ENCODE results near the gene ZNF280B. TPM values are rescaled to one million over a fixed set of nuclear protein-coding genes. Genes with fewer than 3 reads are reported as not detected.

ZNF280B gene
- total and polyA plus RNA-seq, 10 of the 15 experiments (the other 5 are each of a cell fraction or from before 2014, with no cell fraction given), result 0.28 to 2.2 (median 1.1) TPM

DNA sequence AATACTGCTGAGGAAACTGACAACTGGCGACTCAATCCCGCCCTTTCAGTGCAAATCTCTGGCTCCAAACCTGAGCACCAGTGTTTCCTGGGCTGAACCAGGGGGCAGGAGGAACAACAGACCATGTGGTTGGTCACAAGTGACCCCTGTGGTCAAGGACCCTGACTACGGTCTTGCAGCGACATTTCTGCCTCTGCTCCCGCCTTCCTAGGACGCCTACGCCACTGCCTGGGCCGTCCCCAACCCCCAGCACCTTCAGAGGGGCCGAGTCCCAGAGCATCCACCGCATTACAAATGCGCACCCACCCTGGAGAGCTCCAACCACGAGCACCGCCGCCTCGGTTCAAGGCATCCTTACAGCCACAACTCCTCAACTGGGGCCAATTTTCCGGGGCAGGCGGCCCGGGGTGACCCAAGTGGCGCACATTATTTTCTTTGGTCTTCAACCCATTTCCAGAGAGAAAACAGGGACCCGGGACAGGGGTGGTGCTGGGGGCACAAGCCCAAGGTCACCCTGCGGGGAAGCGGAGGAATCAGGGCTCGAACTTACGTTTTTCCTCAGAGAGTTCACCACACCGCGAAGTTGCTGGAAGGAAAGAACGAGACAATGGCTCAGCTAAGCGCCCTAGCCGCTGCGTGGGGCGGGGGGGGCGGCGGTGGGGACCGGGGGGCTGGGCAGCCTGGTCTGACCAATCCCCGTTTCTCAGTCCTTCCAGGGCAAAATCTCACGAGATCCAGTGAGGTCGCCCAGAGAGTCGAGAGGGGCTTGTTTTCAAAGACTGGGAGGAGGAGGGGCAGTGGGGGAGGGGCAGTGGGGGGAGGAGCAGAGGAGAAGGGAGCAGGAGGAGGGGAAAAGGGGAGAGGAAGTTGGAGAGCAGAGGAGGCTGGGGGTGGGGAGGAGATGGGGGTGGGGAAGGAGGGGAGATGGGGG lies 48.7 kb upstream of the ZNF280B start:
- no peak overlapping the region for H3K9ac ChIP-seq (ENCODE audit: control insufficient read depth, insufficient read depth, low read length)
- no peak overlapping the region for H3K4me2 ChIP-seq (ENCODE audit: control insufficient read depth, insufficient read depth)
- no peaks in the 10 kb centered on the region for H3K36me3 ChIP-seq (ENCODE audit: control insufficient read depth in 2 of 2, insufficient read depth in 2 of 2, low read length in 1 of 2)
- H3K27me3 ChIP-seq (replicated peaks in 1 of 2; ENCODE audit: control insufficient read depth in 2 of 2, insufficient read depth in 2 of 2, low read length in 1 of 2), result no peaks in the 10 kb centered on the region
- BruUV-seq (replicated peaks), result no TSS peak
- no peaks in the 10 kb centered on the region for H3K9me3 ChIP-seq (replicated peaks; ENCODE audit: control insufficient read depth, insufficient read depth, low read length)
- CTCF ChIA-PET, result no interaction called here
- no peak overlapping the region for H3K4me3 ChIP-seq
- H4K20me1 ChIP-seq (ENCODE audit: control insufficient read depth, insufficient read depth), result no peaks in the 10 kb centered on the region
- H2AFZ ChIP-seq (ENCODE audit: control insufficient read depth, low read depth, low read length), result no peak overlapping the region
- no peak for TF ChIP-seq ETV6 (conservative IDR thresholded peaks at IDR 0.05 in 1 of 2, IDR thresholded peaks at IDR 0.05 in 1 of 2; ENCODE audit: borderline replicate concordance in 1 of 2, low read depth in 1 of 2)
- TF ChIP-seq NR2C1 (IDR thresholded peaks at IDR 0.05), result no peak
- TF ChIP-seq ZBED1 (IDR thresholded peaks at IDR 0.05; ENCODE audit: borderline replicate concordance), result no peak
- no peak for TF ChIP-seq SUPT20H (IDR thresholded peaks at IDR 0.05; ENCODE audit: borderline replicate concordance, control insufficient read depth, low read depth, low read length)
- TF ChIP-seq MEF2A (IDR thresholded peaks at IDR 0.05; ENCODE audit: insufficient read depth, low read depth, low read length), result no peak
- no peak for TF ChIP-seq GATAD2B (conservative IDR thresholded peaks at IDR 0.05; ENCODE audit: low read depth)
- TF ChIP-seq ZBTB11 (CRISPR knock-in tag; IDR thresholded peaks at IDR 0.05), result no peak
- TF ChIP-seq TCF12 (IDR thresholded peaks at IDR 0.05; ENCODE audit: low read depth, low read length), result no peak
- TF ChIP-seq RCOR1 (conservative IDR thresholded peaks at IDR 0.05; ENCODE audit: low read depth, low read length), result no peak
- TF ChIP-seq, protein P1, sequence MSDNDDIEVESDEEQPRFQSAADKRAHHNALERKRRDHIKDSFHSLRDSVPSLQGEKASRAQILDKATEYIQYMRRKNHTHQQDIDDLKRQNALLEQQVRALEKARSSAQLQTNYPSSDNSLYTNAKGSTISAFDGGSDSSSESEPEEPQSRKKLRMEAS (IDR thresholded peaks at IDR 0.05; ENCODE audit: low read depth, low read length), result no peak
- TF ChIP-seq BHLHE40 (IDR thresholded peaks at IDR 0.05; ENCODE audit: borderline replicate concordance in 1 of 2, low read depth in 2 of 2, low read length in 1 of 2), result no peak
- no peak for TF ChIP-seq ATF3 (IDR thresholded peaks at IDR 0.05; ENCODE audit: borderline replicate concordance, extremely low read depth, low read depth, low read length)
- TF ChIP-seq HCFC1 (IDR thresholded peaks at IDR 0.05; ENCODE audit: low read length), result no peak
- no peak for TF ChIP-seq TCF3 (IDR thresholded peaks at IDR 0.05; ENCODE audit: borderline replicate concordance, insufficient read depth, low read depth, low read length)
- DNase-seq (ENCODE audit: low read depth, low spot score) (no peak), ATAC-seq (no peak), FAIRE-seq (no peak)
- intact Hi-C loops (cut with micrococcal nuclease; ENCODE audit: unreplicated experiment) (loop anchor here (10.0 kb wide), 1 partner anchor 132 kb away; no protein-coding TSS in a partner anchor), in situ Hi-C loops (cut with MboI) (no loop called here)
- RAD21 ChIA-PET (ENCODE audit: unreplicated experiment), result no interaction called here
- H3K27ac ChIP-seq (ENCODE audit: control insufficient read depth, insufficient read depth), result no peak overlapping the region
- WGBS (ENCODE audit: insufficient coverage, insufficient replicate concordance, low lambda C conversion rate, missing lambda C conversion rate), result 92% methylated on average over 28 of the region's 38 CpGs
- SMC1A ChIA-PET (ENCODE audit: uncharacterized antibody, unreplicated experiment), result no interaction called here
- H3K4me1 ChIP-seq (ENCODE audit: control insufficient read depth, insufficient read depth, low read length), result 0 out of 2 replicates have a peak, but pooled peaks cover 4% of the 10 kb centered on the region
- H3K79me2 ChIP-seq (ENCODE audit: control insufficient read depth, insufficient read depth, low read length), result no peaks in the 10 kb centered on the region
- POLR2A ChIA-PET, result no interaction called here

Data from GM12878 (cell line).